Liver (tissue), 9 donors: ENCODE measurements around the gene GLRX5. TPM values are rescaled to one million over a fixed set of nuclear protein-coding genes. Genes with fewer than 3 reads are reported as not detected.
A peak's percentile ranks its signal among the peaks of the same experiment; 100 is the strongest.

Source experiments
- DNase-seq: peaks from one replicate; pipeline ENCODE4 v3.0.0-alpha.2; 2017; ENCODE audit warnings: low spot score
- H3K27ac ChIP-seq, 2 donors: one replicate each; pipeline ENCODE4 v1.7.0; 2013; ENCODE audit warnings: inconsistent platforms in 2 of 2, low read length in 2 of 2, control low read depth in 1 of 2, low read depth in 1 of 2, mild to moderate bottlenecking in 1 of 2
- H3K27me3 ChIP-seq, 4 donors: one replicate each; pipeline versions ENCODE4 v1.6.1 to v1.7.0; 2013; ENCODE audit warnings: low read length in 3 of 4, inconsistent platforms in 1 of 4, mild to moderate bottlenecking in 1 of 4, moderate library complexity in 1 of 4; ENCODE audit not compliant: control insufficient read depth in 4 of 4, insufficient read depth in 4 of 4
- H3K36me3 ChIP-seq, 4 donors: one replicate each; pipeline versions ENCODE4 v1.6.1 to v1.7.0; 2013; ENCODE audit warnings: low read length in 3 of 4, mild to moderate bottlenecking in 3 of 4, low read depth in 1 of 4, moderate library complexity in 1 of 4; ENCODE audit not compliant: control insufficient read depth in 4 of 4, insufficient read depth in 3 of 4
- H3K4me1 ChIP-seq, 4 donors: one replicate each; pipeline versions ENCODE4 v1.6.1 to v1.7.0; 2013; ENCODE audit warnings: low read length in 3 of 4, mild to moderate bottlenecking in 3 of 4, moderate library complexity in 1 of 4; ENCODE audit not compliant: control insufficient read depth in 4 of 4, insufficient read depth in 4 of 4
- H3K4me3 ChIP-seq, 3 donors: one replicate each; pipeline versions ENCODE4 v1.6.1 to v1.7.0; 2013; ENCODE audit warnings: low read length in 3 of 3, control low read depth in 1 of 3, low read depth in 1 of 3, mild to moderate bottlenecking in 1 of 3
- H3K9ac ChIP-seq, 2 donors: one replicate each; pipeline ENCODE4 v1.7.0; 2013; ENCODE audit warnings: low read length in 2 of 2, mild to moderate bottlenecking in 2 of 2, moderate library complexity in 2 of 2, control low read depth in 1 of 2, low read depth in 1 of 2
- H3K9me3 ChIP-seq, 4 donors: one replicate each; pipeline versions ENCODE4 v1.6.1 to v1.7.0; 2013; ENCODE audit warnings: low read length in 3 of 4; ENCODE audit not compliant: control insufficient read depth in 4 of 4
- ATF3 ChIP-seq: IDR thresholded peaks from 2 replicates; pipeline ENCODE4 v1.6.1; 2016; ENCODE audit warnings: antibody characterized with exemption
- CTCF ChIP-seq: fragments of 150-350 bp; IDR thresholded peaks from 2 replicates; pipeline ENCODE4 v1.5.1; 2017; ENCODE audit warnings: improper control_type of control experiment, low read depth, low read length; ENCODE audit not compliant: missing input control
- EGR1 ChIP-seq, 2 donors: IDR thresholded peaks; 2 replicates each; pipeline ENCODE4 v1.6.1; 2016 to 2018; ENCODE audit warnings: antibody characterized with exemption in 2 of 2, low read depth in 2 of 2
- FOXA1 ChIP-seq: IDR thresholded peaks from 2 replicates; pipeline ENCODE4 v1.6.1; 2016; ENCODE audit warnings: antibody characterized with exemption
- FOXA2 ChIP-seq: IDR thresholded peaks from 2 replicates; pipeline ENCODE4 v1.6.1; 2016; ENCODE audit warnings: antibody characterized with exemption
- GABPA ChIP-seq, 2 donors: IDR thresholded peaks in 1 of 2; conservative IDR thresholded peaks in 1 of 2; 2 replicates each; pipeline ENCODE4 v1.6.1; 2016; ENCODE audit warnings: antibody characterized with exemption in 2 of 2, mild to moderate bottlenecking in 1 of 2, moderate library complexity in 1 of 2
- HNF4A ChIP-seq, 2 donors: conservative IDR thresholded peaks; 2 replicates each; pipeline ENCODE4 v1.6.1; 2016; ENCODE audit warnings: antibody characterized with exemption in 2 of 2, mild to moderate bottlenecking in 2 of 2
- JUND ChIP-seq, 2 donors: IDR thresholded peaks; 2 replicates each; pipeline ENCODE4 v1.6.1; 2016; ENCODE audit warnings: antibody characterized with exemption in 2 of 2
- RAD21 ChIP-seq, 2 donors: IDR thresholded peaks; 2 replicates each; pipeline ENCODE4 v1.6.1; 2016; ENCODE audit warnings: antibody characterized with exemption in 2 of 2, mild to moderate bottlenecking in 2 of 2
- REST ChIP-seq: IDR thresholded peaks from 2 replicates; pipeline ENCODE4 v1.6.1; 2016; ENCODE audit warnings: antibody characterized with exemption, mild to moderate bottlenecking
- RXRA ChIP-seq, 2 donors: IDR thresholded peaks; 2 replicates each; pipeline ENCODE4 v1.6.1; 2017 to 2018; ENCODE audit warnings: antibody characterized with exemption in 2 of 2, mild to moderate bottlenecking in 1 of 2
- SP1 ChIP-seq: IDR thresholded peaks from 2 replicates; pipeline ENCODE4 v1.6.1; 2018; ENCODE audit warnings: antibody characterized with exemption, mild to moderate bottlenecking
- TAF1 ChIP-seq: conservative IDR thresholded peaks from 2 replicates; pipeline ENCODE4 v1.6.1; 2016; ENCODE audit warnings: antibody characterized with exemption, mild to moderate bottlenecking
- YY1 ChIP-seq: IDR thresholded peaks from 2 replicates; pipeline ENCODE4 v1.6.1; 2016; ENCODE audit warnings: antibody characterized with exemption, mild to moderate bottlenecking
- ZBTB33 ChIP-seq: IDR thresholded peaks from 2 replicates; pipeline ENCODE4 v1.6.1; 2016; ENCODE audit warnings: antibody characterized with exemption
- WGBS: extraction: QIAGEN DNeasy Blood & Tissue Kit; methylation state at CpG from one replicate; pipeline ENCODE4 v1.1.7; 2013; 5-methylcytosine and 5-hydroxymethylcytosine counted together
- polyA plus RNA-seq, 2 donors: library from polyadenylated mRNA; stranded (reverse) in 1 of 2; unstranded in 1 of 2; fragments of 200-250 nt in 1 of 2; fragments of >200 nt in 1 of 2; fragmentation: Nextera tagmentation in 1 of 2; extraction: Ambion mirVana in 1 of 2; gene quantifications; one replicate each; pipeline versions ENCODE4 v1.2.1 to v1.2.3, GENCODE V29; 2013 to 2015
- total RNA-seq, 2 donors: library from RNA; depleted of rRNA; stranded (reverse); fragments of >200 nt; gene quantifications; one replicate each; pipeline ENCODE4 v1.2.3, GENCODE V29; 2014
- TF ChIP-seq, protein P1 (sequence below): IDR thresholded peaks from 2 replicates; pipeline ENCODE4 v1.6.1; 2016; ENCODE audit warnings: antibody characterized with exemption
- donor health status: healthy.
- donor health status: healthy.
- donor health status: healthy.
- donor health status: healthy.
- donor health status: healthy.

Gene GLRX5
- total and polyA plus RNA-seq, 4 donors = 28.4 to 172 (median 39.7) TPM

DNA sequence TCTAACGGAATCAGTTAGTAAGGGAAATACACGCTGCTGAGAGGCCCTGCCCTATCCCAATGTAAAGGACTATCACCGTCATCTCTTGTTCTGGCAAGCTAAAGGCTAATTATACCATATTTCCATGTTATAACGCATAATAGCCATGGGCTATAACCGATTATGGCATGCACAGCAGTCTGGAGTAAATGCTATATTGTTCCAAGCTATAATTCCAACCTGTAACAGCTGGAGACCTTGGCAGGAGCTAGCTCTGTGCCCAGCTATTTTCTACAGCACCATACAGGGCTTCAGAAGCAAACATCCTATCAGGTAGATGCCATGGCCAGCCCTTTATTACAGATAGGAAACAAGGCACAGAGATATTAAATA, 44.7 kb upstream of the GLRX5 start:
- no peak overlapping the region for H3K9ac ChIP-seq
- peak overlapping the region in 1 of 2 donors; percentile 66 for H3K27ac ChIP-seq
- H3K27me3 ChIP-seq = no peaks in the 10 kb centered on the region
- TF ChIP-seq CTCF = no peak
- no peak for TF ChIP-seq REST
- H3K36me3 ChIP-seq = no peaks in the 10 kb centered on the region
- no peaks in the 10 kb centered on the region for H3K9me3 ChIP-seq
- peaks cover 5 to 35% (median 25%) of the 10 kb centered on the region in 4 donors for H3K4me1 ChIP-seq
- no peak overlapping the region for H3K4me3 ChIP-seq
- 87% methylated on average over 5 of the region's 5 CpGs for WGBS
- no peak for DNase-seq

DNA sequence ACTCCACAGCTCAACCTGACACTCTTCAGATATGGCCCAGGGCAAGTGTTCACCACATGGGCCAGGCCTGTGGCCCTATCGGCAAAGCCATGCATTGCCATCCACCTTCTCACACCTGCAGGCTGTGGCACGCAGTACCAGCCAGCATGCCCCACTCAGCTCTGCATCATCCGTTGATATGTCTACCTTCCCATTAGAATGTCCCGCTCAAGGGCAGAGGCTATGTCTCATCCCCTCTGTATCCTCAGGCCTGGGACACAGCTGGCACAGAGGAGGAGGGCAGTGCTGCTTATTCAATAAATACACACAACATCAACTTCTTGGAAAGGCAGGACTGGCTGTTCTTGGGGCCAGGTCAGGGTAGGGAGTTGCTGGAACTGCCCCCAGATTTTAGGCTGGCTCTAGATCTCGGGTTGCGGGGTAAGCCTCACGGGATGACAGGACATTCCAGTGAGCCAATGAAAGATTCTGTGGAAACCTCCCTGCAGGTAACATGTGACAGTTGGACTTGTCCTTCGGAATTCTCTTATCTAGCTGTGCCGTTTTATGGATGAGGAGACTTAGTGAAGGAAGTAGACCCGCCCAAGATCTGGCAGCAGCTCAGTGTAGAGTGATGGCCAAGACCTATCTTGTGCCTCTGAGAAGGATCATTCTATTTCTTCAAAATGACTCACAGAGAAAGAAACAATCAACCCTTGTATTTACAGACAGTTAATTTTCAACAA, 44.0 kb upstream of the GLRX5 start:
- H3K4me3 ChIP-seq = no peak overlapping the region
- no peak overlapping the region for H3K9ac ChIP-seq
- H3K9me3 ChIP-seq = no peaks in the 10 kb centered on the region
- TF ChIP-seq EGR1 (IDR thresholded peaks at IDR 0.05; ENCODE audit: low read depth in 2 of 2) (no peak), SP1 (no peak), GABPA (IDR thresholded peaks at IDR 0.05 in 1 of 2, conservative IDR thresholded peaks at IDR 0.05 in 1 of 2) (no peak), JUND (IDR thresholded peaks at IDR 0.05) (no peak), FOXA1 (no peak), ATF3 (no peak), HNF4A (conservative IDR thresholded peaks at IDR 0.05) (no peak), TAF1 (no peak), FOXA2 (no peak), YY1 (no peak), ZBTB33 (no peak), RXRA (IDR thresholded peaks at IDR 0.05) (no peak), RAD21 (IDR thresholded peaks at IDR 0.05) (no peak)
- TF ChIP-seq, protein P1, sequence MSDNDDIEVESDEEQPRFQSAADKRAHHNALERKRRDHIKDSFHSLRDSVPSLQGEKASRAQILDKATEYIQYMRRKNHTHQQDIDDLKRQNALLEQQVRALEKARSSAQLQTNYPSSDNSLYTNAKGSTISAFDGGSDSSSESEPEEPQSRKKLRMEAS = no peak
- H3K4me1 ChIP-seq = peaks cover 5 to 33% (median 24%) of the 10 kb centered on the region in 4 donors
- DNase-seq = no peak
- H3K27me3 ChIP-seq = no peaks in the 10 kb centered on the region
- 80% methylated on average over 10 of the region's 10 CpGs for WGBS
- no peak overlapping the region for H3K27ac ChIP-seq
- no peaks in the 10 kb centered on the region for H3K36me3 ChIP-seq
